Measurements from ENCODE around the gene NRF1.

Gene NRF1

GRCh38 chr7:129777993-129778769 is 166.7 kb downstream of the NRF1 start:
- no peak for DNase-seq (ENCODE audit: low read depth)
- TF ChIP-seq CTCF (IDR thresholded peaks at IDR 0.05; ENCODE audit: low read depth, low read length) (no peak), MAX (IDR thresholded peaks at IDR 0.05; ENCODE audit: low read depth, low read length) (no peak), POLR2A (IDR thresholded peaks at IDR 0.05; ENCODE audit: extremely low read depth, insufficient read length) (no peak), MYC (IDR thresholded peaks at IDR 0.05; ENCODE audit: low read depth, low read length) (no peak)
- H3K4me3 ChIP-seq (ENCODE audit: low read depth, low read length), result no peak overlapping the region

- H3K4me3 ChIP-seq (ENCODE audit: low read depth, low read length), result peak overlapping the region; percentile 46
- TF ChIP-seq POLR2A (IDR thresholded peaks at IDR 0.05; ENCODE audit: extremely low read depth, insufficient read length) (no peak), CTCF (IDR thresholded peaks at IDR 0.05; ENCODE audit: low read depth, low read length) (peak; percentile 22)
- DNase-seq (ENCODE audit: low read depth), result no peak
Observed at GRCh38 chr7:129778770-129779601, 167.5 kb downstream of the NRF1 start.

DNA sequence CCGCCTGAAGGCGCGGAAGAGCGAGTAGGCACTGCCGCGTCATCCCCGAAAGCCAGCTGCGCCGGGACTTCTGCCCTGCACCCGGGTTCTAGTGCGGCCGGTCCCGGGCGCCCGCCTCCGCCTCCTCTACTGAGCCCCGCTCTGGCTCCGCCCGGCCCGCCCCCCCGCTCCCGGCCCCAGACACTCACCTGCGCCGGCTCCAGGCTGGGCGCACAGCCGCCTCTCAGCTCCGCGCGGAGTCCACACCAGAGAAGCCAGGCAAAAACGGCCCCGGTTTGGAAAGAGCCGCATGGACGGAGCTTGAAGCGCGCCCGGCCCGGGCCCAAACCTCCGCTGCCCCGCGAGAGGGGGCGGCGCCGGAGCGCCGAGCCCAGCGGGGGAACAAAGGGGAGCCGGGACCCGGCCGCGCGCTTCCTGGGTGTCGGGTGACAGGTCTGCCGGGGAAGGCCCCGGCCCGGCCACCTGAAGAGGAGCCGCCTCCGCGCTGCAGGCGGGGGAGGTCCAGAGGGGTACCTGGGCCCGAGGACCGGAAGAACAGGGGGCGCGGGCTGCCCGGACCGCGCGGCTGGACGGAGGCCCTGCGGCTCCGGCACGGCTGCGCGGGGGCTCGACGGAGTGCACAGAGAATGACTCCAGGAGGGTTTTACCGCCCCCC is 168.2 kb downstream of the NRF1 start:
- TF ChIP-seq CTCF (IDR thresholded peaks at IDR 0.05; ENCODE audit: low read depth, low read length) (no peak), POLR2A (IDR thresholded peaks at IDR 0.05; ENCODE audit: extremely low read depth, insufficient read length) (peak; percentile 55)
- DNase-seq (ENCODE audit: low read depth), result no peak
- peak overlapping the region; percentile 46 for H3K4me3 ChIP-seq (ENCODE audit: low read depth, low read length)

DNA sequence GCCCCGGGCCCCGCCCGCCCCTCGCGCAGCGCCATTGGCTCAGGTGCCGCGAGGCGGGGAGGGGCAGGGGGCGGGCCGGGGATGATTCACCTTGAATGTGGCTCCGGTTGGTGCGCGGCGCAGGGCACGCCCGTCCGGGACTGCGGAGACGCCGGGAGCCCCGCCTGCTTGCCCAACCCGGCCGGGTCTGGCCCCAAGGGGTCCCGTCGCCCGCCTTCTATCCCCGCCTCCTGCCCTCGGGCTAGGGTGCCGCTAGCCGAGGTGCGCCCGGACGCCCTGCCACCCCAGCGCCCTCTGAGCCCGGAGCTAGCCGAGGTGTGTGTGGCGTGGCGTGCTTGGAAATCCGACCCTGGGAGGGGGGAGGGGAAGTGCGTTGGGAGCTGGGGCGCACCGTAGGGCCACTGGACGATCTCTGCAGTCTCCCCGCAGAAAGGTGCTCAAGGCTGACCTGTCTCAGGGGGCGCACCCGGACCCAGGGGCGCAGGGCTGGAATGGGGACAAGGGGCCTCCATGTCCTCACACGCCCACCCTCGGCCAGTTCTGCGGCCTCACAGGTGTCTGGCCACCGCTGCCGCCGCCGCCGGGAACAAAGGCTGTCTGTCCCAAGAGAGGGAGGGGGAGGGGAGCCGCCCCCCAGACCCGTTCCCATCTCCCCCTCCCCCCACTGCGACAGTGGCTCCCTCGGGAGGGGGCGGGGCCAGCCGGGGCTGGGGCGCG is 168.9 kb downstream of the NRF1 start:
- peak; percentile 96 for DNase-seq (ENCODE audit: low read depth)
- TF ChIP-seq MAX (IDR thresholded peaks at IDR 0.05; ENCODE audit: low read depth, low read length), result peak; percentile 20; the same call in 1 of the 2 replicates
- TF ChIP-seq POLR2A (IDR thresholded peaks at IDR 0.05; ENCODE audit: extremely low read depth, insufficient read length), result peak; percentile 28
- no peak for TF ChIP-seq CTCF (IDR thresholded peaks at IDR 0.05; ENCODE audit: low read depth, low read length)
- TF ChIP-seq MYC (IDR thresholded peaks at IDR 0.05; ENCODE audit: low read depth, low read length), result no peak
- peak overlapping the region; percentile 41 for H3K4me3 ChIP-seq (ENCODE audit: low read depth, low read length)

DNA sequence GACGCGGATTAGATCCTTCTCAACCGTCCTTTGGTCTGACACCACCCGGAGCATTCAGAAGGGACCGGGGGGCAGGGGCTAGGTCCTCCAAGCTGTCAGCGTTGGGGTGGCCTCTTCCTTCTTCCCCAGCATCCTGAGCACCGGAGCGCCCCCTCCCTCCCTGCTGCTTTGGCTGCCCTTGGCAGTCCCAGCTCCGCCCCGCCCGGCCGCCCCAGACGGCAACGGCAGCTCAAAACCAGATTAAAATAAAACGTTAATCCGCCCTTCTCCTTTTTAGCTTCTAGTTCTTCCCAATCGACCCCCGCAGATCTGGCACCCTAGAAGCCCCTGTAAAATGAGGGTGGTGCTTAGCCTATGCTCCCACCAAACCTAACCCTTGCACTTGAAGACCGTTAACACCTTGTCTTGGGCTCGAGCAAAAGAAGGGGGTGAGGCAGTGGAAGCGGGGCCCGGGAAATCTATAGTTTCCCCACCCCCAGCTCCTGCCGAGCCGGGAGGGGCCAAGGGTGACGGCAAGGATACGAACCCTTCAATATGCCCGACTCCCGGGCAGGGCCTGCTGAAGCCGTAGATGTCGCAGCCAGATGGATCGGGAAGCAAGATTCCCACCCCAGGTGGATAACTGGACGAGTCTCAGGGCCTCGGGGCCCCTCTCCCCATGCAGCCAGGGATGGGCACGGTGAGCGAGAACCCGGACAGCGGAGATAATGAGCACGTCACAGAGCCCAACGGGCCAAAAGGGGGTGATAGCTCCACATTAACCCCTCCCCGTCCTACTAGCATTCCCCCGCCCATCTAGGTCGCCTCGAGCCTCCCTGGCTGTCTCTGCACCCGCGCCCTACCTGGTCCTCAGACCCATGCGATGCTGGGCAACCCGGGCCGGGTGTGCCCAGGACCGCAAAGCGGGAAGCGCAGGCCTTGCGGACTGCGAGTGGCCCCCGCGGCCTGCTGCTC is 169.7 kb downstream of the NRF1 start:
- H3K4me3 ChIP-seq (ENCODE audit: low read depth, low read length), result peak overlapping the region; percentile 41
- TF ChIP-seq CTCF (IDR thresholded peaks at IDR 0.05; ENCODE audit: low read depth, low read length), result no peak
- no peak for TF ChIP-seq MYC (IDR thresholded peaks at IDR 0.05; ENCODE audit: low read depth, low read length)
- no peak for TF ChIP-seq POLR2A (IDR thresholded peaks at IDR 0.05; ENCODE audit: extremely low read depth, insufficient read length)
- no peak for TF ChIP-seq MAX (IDR thresholded peaks at IDR 0.05; ENCODE audit: low read depth, low read length)
- peak; percentile 78 for DNase-seq (ENCODE audit: low read depth)
